Stimulated activated naive B cell treated with anti-CD40 and anti-IgM and Interleukin-4, amounts not matched to agents 10 μg/mL and 1 μg/mL and 100 μg/mL, for 72 hours (primary cell): Measurements from ENCODE around the gene JAK1.
A peak's percentile ranks its signal among the peaks of the same experiment; 100 is the strongest.

Experiments
- ATAC-seq, 2 donors: fragments of 150-1000 bp; cut with Tn5 transposase; replicated peaks; 2 replicates each; pipeline ENCODE4 v1.10.0; 2021; ENCODE audit warnings: moderate library complexity in 1 of 2
- DNase-seq: peaks from one replicate; pipeline ENCODE4 v3.0.0; 2021
- H3K27ac Mint-ChIP-seq: one replicate; pipeline ENCODE4 v1.8.0; 2022; ENCODE audit warnings: mild to moderate bottlenecking, mixed read lengths
- H3K27me3 Mint-ChIP-seq, 2 donors: one replicate each; pipeline ENCODE4 v1.8.0; 2022; ENCODE audit warnings: mixed read lengths in 2 of 2
- H3K36me3 Mint-ChIP-seq, 2 donors: one replicate each; pipeline ENCODE4 v1.8.0; 2022; ENCODE audit warnings: mixed read lengths in 2 of 2, mild to moderate bottlenecking in 1 of 2
- H3K4me1 Mint-ChIP-seq, 2 donors: one replicate each; pipeline ENCODE4 v1.8.0; 2022; ENCODE audit warnings: mixed read lengths in 2 of 2, mild to moderate bottlenecking in 1 of 2
- H3K4me3 Mint-ChIP-seq, 2 donors: one replicate each; pipeline ENCODE4 v1.8.0; 2022; ENCODE audit warnings: mild to moderate bottlenecking in 2 of 2, mixed read lengths in 2 of 2, moderate library complexity in 1 of 2
- H3K9me3 Mint-ChIP-seq, 2 donors: one replicate each; pipeline ENCODE4 v1.8.0; 2022; ENCODE audit warnings: mixed read lengths in 2 of 2, mild to moderate bottlenecking in 1 of 2

The JAK1 gene

DNA sequence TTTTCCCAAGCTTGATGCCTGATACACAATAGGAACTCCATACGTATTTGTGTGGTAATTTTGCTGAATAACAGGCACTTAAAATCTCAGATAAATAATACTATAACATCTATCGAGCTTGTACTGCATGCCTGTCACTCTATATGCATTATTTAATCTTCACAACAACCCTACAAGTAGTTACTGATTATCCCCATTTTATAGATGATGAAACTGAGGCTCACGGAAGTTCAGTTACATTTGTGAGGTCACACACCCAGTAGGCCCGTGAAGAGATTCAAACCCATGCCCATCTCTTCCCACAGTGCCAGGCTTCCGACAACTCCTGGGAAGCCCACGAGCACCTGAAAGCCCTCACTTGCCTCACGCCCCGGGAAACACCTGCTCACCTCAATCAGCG lies 122.7 kb downstream of the JAK1 start:
- no peak for DNase-seq
- Mint-ChIP-seq H3K4me1 (peaks cover 9 to 17% of the 10 kb centered on the region in 2 donors), H3K4me3 (no peak overlapping the region), H3K9me3 (no peaks in the 10 kb centered on the region), H3K36me3 (peaks cover 43 to 52% of the 10 kb centered on the region in 2 donors), H3K27ac (no peak overlapping the region), H3K27me3 (no peaks in the 10 kb centered on the region)
- ATAC-seq: no peak

DNA sequence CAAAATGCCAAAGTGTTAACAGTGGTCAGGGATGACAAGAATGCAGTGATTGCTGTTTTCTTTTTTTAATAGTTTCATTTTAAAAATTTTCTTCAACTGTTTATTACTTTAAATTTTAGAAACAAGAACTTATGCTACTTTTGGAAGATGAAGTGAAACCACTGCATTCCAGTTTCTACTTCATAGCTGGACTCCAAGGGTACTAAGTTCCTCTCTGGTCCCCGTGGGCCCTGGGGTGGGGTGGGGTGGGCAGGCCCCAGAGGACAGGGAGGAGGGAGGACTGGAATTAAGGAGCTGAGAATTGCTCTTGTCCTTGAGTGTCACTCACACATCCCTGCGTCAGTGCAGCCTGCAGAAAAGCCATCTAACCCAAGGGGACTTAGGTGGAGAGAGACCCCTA lies 124.1 kb downstream of the JAK1 start:
- ATAC-seq: peak; percentile 39 to 42
- no peaks in the 10 kb centered on the region for H3K27me3 Mint-ChIP-seq
- H3K4me3 Mint-ChIP-seq: no peak overlapping the region

GRCh38 chr1:64841330-64842065 lies 124.9 kb downstream of the JAK1 start:
- no peak overlapping the region for H3K27ac Mint-ChIP-seq
- peaks cover 9 to 17% of the 10 kb centered on the region in 2 donors for H3K4me1 Mint-ChIP-seq
- DNase-seq: no peak
- H3K36me3 Mint-ChIP-seq: peaks cover 53 to 63% of the 10 kb centered on the region in 2 donors
- H3K4me3 Mint-ChIP-seq: no peak overlapping the region
- no peaks in the 10 kb centered on the region for H3K27me3 Mint-ChIP-seq
- no peaks in the 10 kb centered on the region for H3K9me3 Mint-ChIP-seq
- no peak for ATAC-seq

More for the DNA sequence above, 124.1 kb downstream of the JAK1 start:
- Mint-ChIP-seq H3K27ac (no peak overlapping the region), H3K4me1 (peaks cover 9 to 17% of the 10 kb centered on the region in 2 donors), H3K36me3 (peaks cover 46 to 57% of the 10 kb centered on the region in 2 donors), H3K9me3 (no peaks in the 10 kb centered on the region)
- no peak for DNase-seq

DNA sequence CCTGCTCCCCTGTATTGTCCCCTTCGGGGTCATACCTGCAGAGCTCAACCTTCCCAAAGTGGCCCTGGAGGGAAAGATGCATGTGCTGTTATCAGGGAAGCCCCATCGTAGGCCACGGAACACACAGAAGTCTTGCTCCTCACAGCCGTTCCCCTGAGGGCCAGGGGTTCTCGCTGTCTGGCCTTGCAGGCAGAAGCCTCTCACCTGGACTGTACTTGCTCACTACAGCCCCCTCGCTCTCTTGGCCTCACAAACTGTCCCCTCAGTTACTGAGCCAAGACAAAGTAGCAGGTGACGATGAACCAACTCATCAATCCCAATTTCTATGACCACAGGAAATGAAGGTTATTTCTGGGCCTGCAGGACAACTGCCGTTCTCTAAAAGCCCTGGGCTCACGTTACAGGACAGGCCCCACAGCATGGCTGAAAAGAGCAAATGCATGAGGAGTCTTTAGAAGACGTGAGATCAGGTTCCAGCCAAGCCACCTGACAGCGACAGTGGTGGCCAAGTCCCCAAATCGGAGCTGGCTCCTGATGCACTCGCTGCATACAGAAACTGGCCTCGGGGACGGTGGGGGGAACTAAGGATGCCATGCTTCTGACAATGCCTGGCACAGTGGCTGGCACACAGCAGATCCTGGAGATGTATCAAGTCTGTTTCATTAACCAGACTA lies 126.5 kb downstream of the JAK1 start:
- no peaks in the 10 kb centered on the region for H3K9me3 Mint-ChIP-seq
- H3K27ac Mint-ChIP-seq: no peak overlapping the region
- H3K4me3 Mint-ChIP-seq: no peak overlapping the region
- DNase-seq: no peak
- H3K4me1 Mint-ChIP-seq: peaks cover 9 to 17% of the 10 kb centered on the region in 2 donors
- H3K36me3 Mint-ChIP-seq: peaks cover 47 to 58% of the 10 kb centered on the region in 2 donors
- no peaks in the 10 kb centered on the region for H3K27me3 Mint-ChIP-seq
- no peak for ATAC-seq

- peaks cover 45 to 52% of the 10 kb centered on the region in 2 donors for H3K36me3 Mint-ChIP-seq
- H3K4me1 Mint-ChIP-seq: peaks cover 9 to 17% of the 10 kb centered on the region in 2 donors
- no peak overlapping the region for H3K4me3 Mint-ChIP-seq
- no peaks in the 10 kb centered on the region for H3K27me3 Mint-ChIP-seq
- DNase-seq (no peak), ATAC-seq (no peak)
- peak overlapping the region; percentile 20 for H3K27ac Mint-ChIP-seq
- no peaks in the 10 kb centered on the region for H3K9me3 Mint-ChIP-seq
These were observed 127.1 kb downstream of the JAK1 start for GRCh38 chr1:64839261-64839660.

- H3K36me3 Mint-ChIP-seq: peaks cover 38 to 46% of the 10 kb centered on the region in 2 donors
These were observed 127.9 kb downstream of the JAK1 start for GRCh38 chr1:64838486-64838885.

GRCh38 chr1:64836802-64837201 lies 129.5 kb downstream of the JAK1 start:
- Mint-ChIP-seq H3K9me3 (no peaks in the 10 kb centered on the region), H3K4me1 (no peaks in the 10 kb centered on the region), H3K27me3 (no peaks in the 10 kb centered on the region), H3K4me3 (no peak overlapping the region), H3K27ac (no peak overlapping the region), H3K36me3 (peaks cover 41 to 45% of the 10 kb centered on the region in 2 donors)
- no peak for DNase-seq
- no peak for ATAC-seq

More at GRCh38 chr1:64838486-64838885, 127.9 kb downstream of the JAK1 start:
- Mint-ChIP-seq H3K9me3 (no peaks in the 10 kb centered on the region), H3K27ac (no peak overlapping the region), H3K4me3 (no peak overlapping the region), H3K27me3 (no peaks in the 10 kb centered on the region), H3K4me1 (peaks cover 8 to 12% of the 10 kb centered on the region in 2 donors)
- ATAC-seq: no peak
- DNase-seq: no peak

- Mint-ChIP-seq H3K4me1 (peaks cover under 1% of the 10 kb centered on the region in 2 donors), H3K27ac (no peak overlapping the region), H3K4me3 (no peak overlapping the region), H3K9me3 (no peaks in the 10 kb centered on the region), H3K27me3 (no peaks in the 10 kb centered on the region), H3K36me3 (peaks cover 30 to 34% of the 10 kb centered on the region in 2 donors)
- DNase-seq (no peak), ATAC-seq (no peak)
These were observed 131.6 kb downstream of the JAK1 start for GRCh38 chr1:64834734-64835133.

GRCh38 chr1:64830030-64830651 lies 136.2 kb downstream of the JAK1 start:
- ATAC-seq: no peak
- no peaks in the 10 kb centered on the region for H3K27me3 Mint-ChIP-seq
- no peaks in the 10 kb centered on the region for H3K9me3 Mint-ChIP-seq
- no peak overlapping the region for H3K27ac Mint-ChIP-seq
- H3K36me3 Mint-ChIP-seq: peaks cover 7% of the 10 kb centered on the region in 2 donors
- H3K4me3 Mint-ChIP-seq: no peak overlapping the region
- DNase-seq: no peak
- peaks cover 14 to 16% of the 10 kb centered on the region in 2 donors for H3K4me1 Mint-ChIP-seq

GRCh38 chr1:64829411-64830029 lies 136.8 kb downstream of the JAK1 start:
- H3K4me3 Mint-ChIP-seq: no peak overlapping the region
- H3K27ac Mint-ChIP-seq: no peak overlapping the region
- H3K36me3 Mint-ChIP-seq: peaks cover 6 to 7% of the 10 kb centered on the region in 2 donors
- ATAC-seq (no peak), DNase-seq (no peak)
- no peaks in the 10 kb centered on the region for H3K9me3 Mint-ChIP-seq
- H3K27me3 Mint-ChIP-seq: no peaks in the 10 kb centered on the region
- H3K4me1 Mint-ChIP-seq: peaks cover 14 to 16% of the 10 kb centered on the region in 2 donors

DNA sequence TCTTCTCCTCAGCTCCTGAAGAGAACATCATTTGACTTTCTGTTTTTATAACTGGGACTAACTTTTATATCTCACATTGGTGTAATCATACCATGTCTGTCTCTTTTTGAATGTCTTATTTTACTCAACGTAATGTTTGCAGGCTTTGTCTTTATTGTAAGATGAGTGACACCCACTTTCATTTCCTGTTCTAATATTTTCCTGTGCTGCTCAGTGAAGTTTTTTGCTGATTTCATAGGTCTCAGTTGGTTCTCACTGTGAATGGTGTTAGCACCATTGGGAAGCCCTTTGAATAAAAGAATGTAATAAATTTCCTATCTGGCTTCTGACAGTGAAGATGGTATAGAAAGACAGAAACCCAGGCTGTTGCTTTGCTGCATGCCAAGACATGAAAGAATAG lies 137.5 kb downstream of the JAK1 start:
- ATAC-seq: peak; percentile 27 to 68
- no peaks in the 10 kb centered on the region for H3K9me3 Mint-ChIP-seq
- H3K27me3 Mint-ChIP-seq: no peaks in the 10 kb centered on the region
- no peak for DNase-seq
- H3K27ac Mint-ChIP-seq: peak overlapping the region; percentile 33
- H3K4me3 Mint-ChIP-seq: peak overlapping the region in 1 of 2 donors; percentile 3
- peaks cover 14 to 23% of the 10 kb centered on the region in 2 donors for H3K4me1 Mint-ChIP-seq
- peaks cover 6 to 7% of the 10 kb centered on the region in 2 donors for H3K36me3 Mint-ChIP-seq

DNA sequence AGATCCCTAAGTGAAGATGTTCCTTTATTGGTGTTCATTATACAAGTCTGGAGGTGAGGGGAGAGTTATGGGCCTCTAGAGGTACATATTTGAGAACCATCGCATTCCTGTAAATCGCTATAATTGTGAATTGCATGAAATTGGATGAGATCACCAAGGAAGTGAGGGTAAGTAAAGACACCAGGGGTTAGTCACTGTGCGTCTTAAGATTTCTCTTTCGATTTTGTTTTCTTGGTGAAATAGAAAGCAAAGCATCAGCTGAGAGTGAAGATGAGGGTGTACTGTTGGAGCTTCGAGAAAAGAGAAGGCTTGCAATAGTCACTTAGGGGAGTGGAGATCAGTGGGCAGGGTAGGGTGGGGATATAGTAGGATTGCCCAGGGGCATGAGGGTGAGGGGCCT lies 139.4 kb downstream of the JAK1 start:
- no peaks in the 10 kb centered on the region for H3K9me3 Mint-ChIP-seq
- peaks cover 14 to 23% of the 10 kb centered on the region in 2 donors for H3K4me1 Mint-ChIP-seq
- ATAC-seq: no peak
- no peaks in the 10 kb centered on the region for H3K36me3 Mint-ChIP-seq
- no peak overlapping the region for H3K4me3 Mint-ChIP-seq
- no peaks in the 10 kb centered on the region for H3K27me3 Mint-ChIP-seq
- DNase-seq: no peak
- H3K27ac Mint-ChIP-seq: no peak overlapping the region

DNA sequence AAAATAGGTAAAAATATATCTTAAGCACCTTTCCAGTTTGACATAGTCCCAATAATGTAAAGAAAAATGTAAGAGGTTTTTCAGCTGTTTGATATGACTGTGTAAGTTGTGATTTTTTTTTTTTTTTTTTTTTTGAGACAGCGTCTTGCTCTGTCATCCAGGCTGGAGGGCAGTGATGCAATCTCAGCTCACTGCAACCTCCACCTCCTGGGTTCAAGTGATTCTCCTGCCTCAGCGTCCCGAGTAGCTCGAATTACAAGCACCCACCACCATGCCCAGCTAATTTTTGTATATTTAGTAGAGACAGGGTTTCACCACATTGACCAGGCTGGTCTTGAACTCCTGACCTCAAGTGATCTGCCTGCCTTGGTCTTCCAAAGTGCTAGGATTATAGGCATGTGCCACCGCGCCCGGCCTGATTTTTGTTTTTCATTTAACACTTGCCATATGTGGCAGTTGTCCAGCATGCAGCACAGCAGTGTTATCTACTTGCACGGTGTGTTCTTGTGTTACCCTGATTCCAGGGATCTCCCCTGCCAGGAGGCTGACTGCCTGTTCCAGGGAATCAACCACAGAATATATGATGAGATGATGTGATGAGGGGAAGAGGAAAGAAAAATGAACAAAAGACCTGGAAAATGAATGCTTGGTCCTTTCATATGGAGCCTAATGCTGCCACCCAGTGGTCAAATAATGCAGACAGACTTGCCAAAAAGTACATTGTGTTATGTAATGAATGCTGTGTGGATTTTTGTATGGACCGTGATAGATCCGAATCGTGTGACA lies 142.5 kb downstream of the JAK1 start:
- Mint-ChIP-seq H3K4me3 (no peak overlapping the region), H3K9me3 (no peaks in the 10 kb centered on the region), H3K27me3 (no peaks in the 10 kb centered on the region), H3K27ac (no peak overlapping the region), H3K36me3 (no peaks in the 10 kb centered on the region), H3K4me1 (peaks cover 5 to 14% of the 10 kb centered on the region in 2 donors)
- DNase-seq (peak; percentile 18), ATAC-seq (peak in 1 of 2 donors; percentile 62)

DNA sequence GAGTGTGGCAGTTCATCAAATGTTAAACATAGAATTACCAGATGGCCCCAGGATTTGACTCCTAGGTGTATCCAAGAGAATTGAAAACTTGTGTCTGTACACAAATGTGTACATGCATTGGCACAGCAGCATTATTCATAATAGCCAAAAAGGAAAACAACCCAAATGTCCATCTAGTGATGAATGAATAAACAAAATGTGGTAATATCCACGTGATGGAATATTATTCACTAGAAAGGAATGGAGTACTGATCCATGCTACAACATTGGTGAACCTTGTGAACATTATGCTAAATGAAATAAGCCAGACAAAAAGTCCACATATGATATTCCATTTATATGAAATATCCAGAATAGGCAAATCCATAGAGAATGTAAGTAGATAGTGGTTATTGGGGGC lies 143.7 kb downstream of the JAK1 start:
- no peaks in the 10 kb centered on the region for H3K9me3 Mint-ChIP-seq
- H3K4me1 Mint-ChIP-seq: peaks cover 1 to 8% of the 10 kb centered on the region in 2 donors
- H3K4me3 Mint-ChIP-seq: no peak overlapping the region
- no peaks in the 10 kb centered on the region for H3K36me3 Mint-ChIP-seq
- ATAC-seq (no peak), DNase-seq (no peak)
- H3K27ac Mint-ChIP-seq: no peak overlapping the region
- no peaks in the 10 kb centered on the region for H3K27me3 Mint-ChIP-seq
